A549 (cell line): ENCODE data around the gene ARF1.

Experiments
- BCL3 ChIP-seq: fragments of >200 bp; sonication (Bioruptor Twin); formaldehyde crosslinking; IDR thresholded peaks from 3 replicates; pipeline ENCODE4 v1.6.1; 2016
- CTCF ChIP-seq: fragments of >200 bp; sonication (Bioruptor Twin); formaldehyde crosslinking; IDR thresholded peaks from 3 replicates; pipeline ENCODE4 v1.5.1; 2016
- EHMT2 ChIP-seq: fragments of 200-600 bp; sonication (generic); IDR thresholded peaks from 2 replicates; pipeline ENCODE4 v1.6.1; 2016; ENCODE audit warnings: antibody characterized with exemption, low read depth, mild to moderate bottlenecking, moderate library complexity
- MYC ChIP-seq: IDR thresholded peaks from 2 replicates; pipeline ENCODE4 v1.6.1; 2012; ENCODE audit warnings: mild to moderate bottlenecking, inconsistent platforms, low read length, improper control_type of control experiment, borderline replicate concordance
- NFE2L2 ChIP-seq: fragments of 150-350 bp; conservative IDR thresholded peaks from 2 replicates; pipeline ENCODE4 v1.6.1; 2014; ENCODE audit warnings: low read length
- POLR2A ChIP-seq: IDR thresholded peaks from 2 replicates; pipeline ENCODE4 v1.6.1; 2012; ENCODE audit warnings: mild to moderate bottlenecking, low read length
- POLR2AphosphoS2 ChIP-seq: conservative IDR thresholded peaks from 2 replicates; pipeline ENCODE4 v1.6.1; 2012; ENCODE audit warnings: low read length, improper control_type of control experiment, inconsistent platforms
- REST ChIP-seq: fragments of 200-600 bp; sonication (generic); IDR thresholded peaks from 2 replicates; pipeline ENCODE4 v1.6.1; 2016; ENCODE audit warnings: antibody characterized with exemption, mild to moderate bottlenecking, moderate library complexity
- RFX5 ChIP-seq: fragments of 450-650 bp; IDR thresholded peaks from 2 replicates; pipeline ENCODE4 v1.7.1; 2014; ENCODE audit warnings: antibody characterized with exemption, mild to moderate bottlenecking, moderate library complexity
- ZFP36 ChIP-seq: fragments of 450-650 bp; IDR thresholded peaks from 2 replicates; pipeline ENCODE4 v1.6.1; 2014; ENCODE audit warnings: borderline replicate concordance; ENCODE audit not compliant: partially characterized antibody
- TF ChIP-seq, protein P1 (sequence below): IDR thresholded peaks from 2 replicates; pipeline ENCODE4 v1.6.1; 2012
- TF ChIP-seq, protein P2 (sequence below): IDR thresholded peaks from 2 replicates; pipeline ENCODE4 v1.6.1; 2012

GRCh38 chr1:228033376-228033775, 49.1 kb upstream of the ARF1 start:
- TF ChIP-seq, protein P1, sequence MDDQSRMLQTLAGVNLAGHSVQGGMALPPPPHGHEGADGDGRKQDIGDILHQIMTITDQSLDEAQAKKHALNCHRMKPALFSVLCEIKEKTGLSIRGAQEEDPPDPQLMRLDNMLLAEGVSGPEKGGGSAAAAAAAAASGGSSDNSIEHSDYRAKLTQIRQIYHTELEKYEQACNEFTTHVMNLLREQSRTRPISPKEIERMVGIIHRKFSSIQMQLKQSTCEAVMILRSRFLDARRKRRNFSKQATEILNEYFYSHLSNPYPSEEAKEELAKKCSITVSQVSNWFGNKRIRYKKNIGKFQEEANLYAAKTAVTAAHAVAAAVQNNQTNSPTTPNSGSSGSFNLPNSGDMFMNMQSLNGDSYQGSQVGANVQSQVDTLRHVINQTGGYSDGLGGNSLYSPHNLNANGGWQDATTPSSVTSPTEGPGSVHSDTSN, result no peak
- TF ChIP-seq CTCF, result no peak
- TF ChIP-seq POLR2A, result no peak
- TF ChIP-seq RFX5, result no peak
- TF ChIP-seq, protein P2, sequence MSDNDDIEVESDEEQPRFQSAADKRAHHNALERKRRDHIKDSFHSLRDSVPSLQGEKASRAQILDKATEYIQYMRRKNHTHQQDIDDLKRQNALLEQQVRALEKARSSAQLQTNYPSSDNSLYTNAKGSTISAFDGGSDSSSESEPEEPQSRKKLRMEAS, result no peak
- TF ChIP-seq REST, result no peak
- TF ChIP-seq ZFP36, result no peak
- TF ChIP-seq MYC, result no peak
- no peak for TF ChIP-seq BCL3
- no peak for TF ChIP-seq POLR2AphosphoS2
- no peak for TF ChIP-seq EHMT2
- TF ChIP-seq NFE2L2, result no peak
